ENCODE measurements around the gene MYOCD.

DNA sequence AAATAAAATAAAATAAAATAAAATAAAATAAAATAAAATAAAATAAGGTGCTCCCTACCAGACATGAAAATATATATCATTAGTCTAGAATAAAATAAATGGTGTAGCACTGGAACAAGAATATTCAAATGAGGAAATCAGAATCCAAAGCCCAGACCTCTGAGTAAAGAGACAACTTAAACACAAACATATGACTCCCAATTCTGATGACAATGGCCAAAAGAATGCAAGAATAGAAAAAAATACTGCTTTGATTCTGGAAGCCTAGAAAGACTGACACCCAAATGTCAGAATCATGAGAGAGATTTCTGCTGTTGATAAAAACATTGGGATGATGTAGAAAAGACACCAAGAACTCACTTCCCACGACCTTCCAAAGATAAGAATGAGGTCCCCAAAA, 27.9 kb downstream of the MYOCD start:
- no peak for TF ChIP-seq POLR2A (IDR thresholded peaks at IDR 0.05; ENCODE audit: borderline replicate concordance, extremely low read depth, insufficient read depth, insufficient read length)
- TF ChIP-seq, protein P1, sequence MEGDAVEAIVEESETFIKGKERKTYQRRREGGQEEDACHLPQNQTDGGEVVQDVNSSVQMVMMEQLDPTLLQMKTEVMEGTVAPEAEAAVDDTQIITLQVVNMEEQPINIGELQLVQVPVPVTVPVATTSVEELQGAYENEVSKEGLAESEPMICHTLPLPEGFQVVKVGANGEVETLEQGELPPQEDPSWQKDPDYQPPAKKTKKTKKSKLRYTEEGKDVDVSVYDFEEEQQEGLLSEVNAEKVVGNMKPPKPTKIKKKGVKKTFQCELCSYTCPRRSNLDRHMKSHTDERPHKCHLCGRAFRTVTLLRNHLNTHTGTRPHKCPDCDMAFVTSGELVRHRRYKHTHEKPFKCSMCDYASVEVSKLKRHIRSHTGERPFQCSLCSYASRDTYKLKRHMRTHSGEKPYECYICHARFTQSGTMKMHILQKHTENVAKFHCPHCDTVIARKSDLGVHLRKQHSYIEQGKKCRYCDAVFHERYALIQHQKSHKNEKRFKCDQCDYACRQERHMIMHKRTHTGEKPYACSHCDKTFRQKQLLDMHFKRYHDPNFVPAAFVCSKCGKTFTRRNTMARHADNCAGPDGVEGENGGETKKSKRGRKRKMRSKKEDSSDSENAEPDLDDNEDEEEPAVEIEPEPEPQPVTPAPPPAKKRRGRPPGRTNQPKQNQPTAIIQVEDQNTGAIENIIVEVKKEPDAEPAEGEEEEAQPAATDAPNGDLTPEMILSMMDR (IDR thresholded peaks at IDR 0.05 in 2 of 3, conservative IDR thresholded peaks at IDR 0.05 in 1 of 3; ENCODE audit: borderline replicate concordance in 1 of 3, insufficient read depth in 1 of 3, low read depth in 2 of 3, low read length in 2 of 3), result no peak
